ENCODE measurements around the gene PRR30.

DNA sequence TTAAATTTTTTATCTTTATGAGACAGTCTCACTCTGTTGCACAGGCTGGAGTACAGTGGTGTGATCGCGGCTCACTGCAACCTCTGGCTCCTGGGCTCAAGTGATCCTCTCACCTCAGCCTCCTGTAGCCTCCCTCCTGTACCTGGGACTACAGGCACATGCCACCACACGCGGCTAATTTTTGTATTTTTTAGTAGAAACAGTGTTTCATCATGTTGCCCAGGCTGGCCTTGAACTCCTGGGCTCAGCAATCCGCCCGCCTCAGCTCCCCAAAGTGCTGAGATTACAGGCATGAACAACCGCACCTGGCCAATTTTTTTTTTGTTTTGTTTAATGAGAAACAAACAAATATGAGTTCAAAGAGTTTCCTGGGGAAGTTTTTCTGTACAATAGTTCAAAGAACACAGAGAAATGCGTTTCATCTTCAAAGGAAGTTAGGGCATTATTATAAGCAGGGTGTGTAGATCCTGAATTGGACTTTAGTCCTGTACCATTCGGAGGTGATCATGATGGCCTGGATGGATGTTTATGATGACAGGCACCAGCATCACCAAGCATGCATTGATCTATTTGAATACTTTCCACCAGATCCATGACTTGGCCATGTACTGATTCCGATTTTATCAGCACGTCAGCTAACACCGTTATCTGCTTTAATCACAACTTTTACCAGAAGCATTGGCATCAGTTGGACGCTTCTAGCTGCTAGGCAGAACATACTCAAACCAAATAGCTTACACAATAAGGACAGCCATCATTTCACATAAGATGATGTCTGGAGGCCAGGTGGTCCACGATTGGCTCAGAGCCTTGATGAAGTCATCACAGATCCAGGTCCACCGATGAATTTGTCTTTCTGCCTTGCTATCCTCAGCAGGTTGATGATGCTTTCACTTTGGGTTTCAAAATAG lies 38.5 kb upstream of the PRR30 start:
- no peak for TF ChIP-seq CTCF (IDR thresholded peaks at IDR 0.05; ENCODE audit: insufficient read depth, low read length)
- TF ChIP-seq POLR2AphosphoS5 (IDR thresholded peaks at IDR 0.05; ENCODE audit: low read depth) = no peak
- no peak for TF ChIP-seq REST (IDR thresholded peaks at IDR 0.05; ENCODE audit: insufficient replicate concordance, low read depth)
- TF ChIP-seq GABPA (IDR thresholded peaks at IDR 0.05; ENCODE audit: low read depth) = no peak

Data from HL-60 (cell line).